Endodermal cell (in vitro differentiated cells): ENCODE measurements around the gene TAF11L2. TPM values are rescaled to one million over a fixed set of nuclear protein-coding genes. Genes with fewer than 3 reads are reported as not detected.
"Not testable (repeated sequence)": the region's sequence is repeated elsewhere in the genome, so short reads cannot be mapped to it uniquely, and the experiment has no call there.

Source experiments
- DNase-seq: peaks from one replicate; pipeline ENCODE4 v3.0.0-alpha.2; 2017
- H3K27ac ChIP-seq: 2 replicates; pipeline ENCODE4 v1.5.1; 2013; ENCODE audit warnings: mild to moderate bottlenecking, low read depth, low read length, moderate library complexity
- H3K27me3 ChIP-seq: 2 replicates; pipeline ENCODE4 v1.6.1; 2013; ENCODE audit warnings: mild to moderate bottlenecking, low read length, moderate library complexity; ENCODE audit not compliant: insufficient read depth, control insufficient read depth, poor library complexity, severe bottlenecking
- H3K36me3 ChIP-seq: 2 replicates; pipeline ENCODE4 v1.7.0; 2013; ENCODE audit warnings: mild to moderate bottlenecking, low read length, moderate library complexity; ENCODE audit not compliant: control insufficient read depth, insufficient read depth
- H3K4me1 ChIP-seq: one replicate; pipeline ENCODE4 v1.7.0; 2013; ENCODE audit warnings: low read length; ENCODE audit not compliant: control insufficient read depth, insufficient read depth
- H3K4me3 ChIP-seq: 2 replicates; pipeline ENCODE4 v1.5.1; 2013; ENCODE audit warnings: mild to moderate bottlenecking, low read length, moderate library complexity
- H3K9ac ChIP-seq: 2 replicates; pipeline ENCODE4 v1.6.1; 2013; ENCODE audit warnings: mild to moderate bottlenecking, low read length, moderate library complexity; ENCODE audit not compliant: poor library complexity, severe bottlenecking; ENCODE audit errors: extremely low read depth
- H3K9me3 ChIP-seq: 2 replicates; pipeline ENCODE4 v1.6.1; 2013; ENCODE audit warnings: mild to moderate bottlenecking, low read length, moderate library complexity; ENCODE audit not compliant: control insufficient read depth
- H3K27ac Mint-ChIP-seq: 2 replicates; pipeline ENCODE4 v1.8.0; 2020; ENCODE audit warnings: mixed read lengths
- H3K27me3 Mint-ChIP-seq: 2 replicates; pipeline ENCODE4 v1.8.0; 2021; ENCODE audit warnings: mild to moderate bottlenecking, mixed read lengths; ENCODE audit not compliant: insufficient read depth
- H3K36me3 Mint-ChIP-seq: 2 replicates; pipeline ENCODE4 v1.8.0; 2020; ENCODE audit warnings: low read depth, mixed read lengths
- H3K4me1 Mint-ChIP-seq: 2 replicates; pipeline ENCODE4 v1.8.0; 2020; ENCODE audit warnings: mixed read lengths
- H3K4me3 Mint-ChIP-seq: 2 replicates; pipeline ENCODE4 v1.8.0; 2020; ENCODE audit warnings: mild to moderate bottlenecking, moderate library complexity, mixed read lengths
- H3K9me3 Mint-ChIP-seq: 2 replicates; pipeline ENCODE4 v1.8.0; 2020; ENCODE audit warnings: mild to moderate bottlenecking, mixed read lengths
- WGBS, 2 experiments: methylation state at CpG; one replicate each; pipeline versions ENCODE4 v1.1.5 to v1.1.7; 2013; ENCODE audit warnings: missing lambda C conversion rate in 2 of 2, mixed read lengths in 1 of 2; ENCODE audit not compliant: insufficient coverage in 1 of 2, insufficient read length in 1 of 2; 5-methylcytosine and 5-hydroxymethylcytosine counted together
- total RNA-seq, 2 donors: library from RNA; stranded (reverse); fragmentation: NEBNext Ultra II Directional in 1 of 2; extraction: Animal tissue kit (Norgen Biotek cat#: 25700) in 1 of 2; gene quantifications; 2 replicates in 1 of 2; 3 replicates in 1 of 2; pipeline ENCODE4 v1.2.1, GENCODE V29; 2021

The TAF11L2 gene
- total RNA-seq, 2 donors from 2014 or later: not detected

DNA sequence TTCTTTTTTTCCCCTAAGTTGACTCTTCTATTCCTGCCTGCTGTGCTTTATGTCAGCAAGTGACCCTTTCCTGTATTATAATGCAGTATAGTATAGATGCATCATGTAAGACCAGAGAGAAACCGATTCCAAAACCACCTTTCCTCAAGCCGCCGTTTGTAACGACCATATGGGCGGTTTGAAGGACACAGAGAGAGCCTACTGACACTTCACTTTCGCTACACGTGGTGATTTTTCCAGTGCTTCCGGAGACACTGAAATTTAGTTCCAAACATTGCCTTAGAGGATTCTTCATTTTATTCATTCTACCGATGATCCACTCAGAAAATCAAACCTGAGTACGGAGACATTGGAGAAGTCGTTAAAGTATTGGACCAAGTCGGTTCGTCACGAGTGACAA, 21.5 kb downstream of the TAF11L2 start:
- H3K27ac Mint-ChIP-seq, H3K27me3 Mint-ChIP-seq, H3K9ac ChIP-seq, H3K9me3 ChIP-seq, H3K27ac ChIP-seq, H3K4me3 ChIP-seq, H3K36me3 ChIP-seq, H3K4me1 ChIP-seq, H3K4me3 Mint-ChIP-seq, H3K4me1 Mint-ChIP-seq, H3K27me3 ChIP-seq, H3K36me3 Mint-ChIP-seq, DNase-seq, H3K9me3 Mint-ChIP-seq: not testable (repeated sequence)
- WGBS, 2 experiments: 90 to 96% methylated on average over 5 to 7 of the region's 14 CpGs

DNA sequence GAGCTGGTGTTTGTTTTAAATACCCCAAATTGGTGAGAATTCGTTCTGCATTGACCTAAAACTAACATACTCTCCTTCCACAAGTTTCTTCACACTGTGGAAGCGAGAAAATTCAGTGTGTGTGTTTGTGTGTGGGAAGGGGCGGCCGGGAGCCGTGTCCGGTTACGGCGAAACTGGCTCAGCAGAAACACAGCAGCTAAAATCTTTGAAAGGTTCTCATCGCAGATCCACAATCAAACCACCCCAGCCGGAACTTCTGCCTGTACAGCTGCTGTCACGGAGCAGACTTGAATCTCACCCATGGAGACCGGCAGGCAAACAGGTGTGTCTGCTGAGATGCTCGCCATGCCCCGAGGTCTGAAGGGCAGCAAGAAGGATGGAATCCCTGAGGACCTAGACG, 23.5 kb downstream of the TAF11L2 start, which contains the start of gene TAF11L4:
TAF11L4 (plus strand) TSS at position 301 of the 400 bp plus-strand sequence.
- not testable (repeated sequence) for H3K4me1 Mint-ChIP-seq, H3K27me3 ChIP-seq, H3K27me3 Mint-ChIP-seq, DNase-seq, H3K4me3 Mint-ChIP-seq, H3K36me3 Mint-ChIP-seq, H3K4me1 ChIP-seq, H3K4me3 ChIP-seq, H3K9me3 Mint-ChIP-seq, H3K36me3 ChIP-seq, H3K27ac Mint-ChIP-seq, H3K9me3 ChIP-seq, H3K9ac ChIP-seq, H3K27ac ChIP-seq
- no CpG with 5 or more reads among the region's 15 CpGs for WGBS, 2 experiments

GRCh38 chr5:17524935-17525334, 26.9 kb downstream of the TAF11L2 start, which contains the start of gene TAF11L5:
Gene TAF11L5 (plus strand): TSS chr5:17525235.
- not testable (repeated sequence) for H3K4me1 ChIP-seq, H3K36me3 ChIP-seq, DNase-seq, H3K27ac ChIP-seq, H3K36me3 Mint-ChIP-seq, H3K27ac Mint-ChIP-seq, H3K4me1 Mint-ChIP-seq, H3K9me3 ChIP-seq, H3K27me3 Mint-ChIP-seq, H3K4me3 Mint-ChIP-seq, H3K4me3 ChIP-seq, H3K27me3 ChIP-seq, H3K9ac ChIP-seq, H3K9me3 Mint-ChIP-seq
- no CpG with 5 or more reads among the region's 15 CpGs for WGBS, 2 experiments

GRCh38 chr5:17526504-17526903, 28.5 kb downstream of the TAF11L2 start:
- H3K27ac ChIP-seq, H3K4me3 ChIP-seq, H3K4me1 Mint-ChIP-seq, H3K4me1 ChIP-seq, DNase-seq, H3K27ac Mint-ChIP-seq, H3K9ac ChIP-seq, H3K9me3 Mint-ChIP-seq, H3K4me3 Mint-ChIP-seq, H3K27me3 ChIP-seq, H3K27me3 Mint-ChIP-seq, H3K36me3 ChIP-seq, H3K9me3 ChIP-seq, H3K36me3 Mint-ChIP-seq: not testable (repeated sequence)
- WGBS, 2 experiments: 91 to 92% methylated on average over 5 to 6 of the region's 17 CpGs

GRCh38 chr5:17528369-17528768, 30.3 kb downstream of the TAF11L2 start, which contains the start of gene TAF11L6:
Gene TAF11L6 (plus strand): TSS chr5:17528669.
- not testable (repeated sequence) for H3K4me1 Mint-ChIP-seq, H3K27me3 ChIP-seq, H3K27me3 Mint-ChIP-seq, H3K36me3 Mint-ChIP-seq, H3K4me3 ChIP-seq, H3K4me3 Mint-ChIP-seq, H3K36me3 ChIP-seq, H3K27ac Mint-ChIP-seq, H3K9ac ChIP-seq, H3K4me1 ChIP-seq, H3K9me3 Mint-ChIP-seq, DNase-seq, H3K9me3 ChIP-seq, H3K27ac ChIP-seq
- no CpG with 5 or more reads among the region's 15 CpGs for WGBS, 2 experiments

Other genes starting within 250 kb of the TAF11L2 start
- not detected for gene TAF11L3, start 20.1 kb downstream of the TAF11L2 start, total RNA-seq
- gene TAF11L4, start 23.6 kb downstream of the TAF11L2 start, total RNA-seq: not detected
- gene TAF11L5, start 27.0 kb downstream of the TAF11L2 start, total RNA-seq: not detected
- gene TAF11L6, start 30.4 kb downstream of the TAF11L2 start, total RNA-seq: not detected
- gene TAF11L7, start 87.5 kb downstream of the TAF11L2 start, total RNA-seq: not detected
- gene TAF11L8, start 92.7 kb downstream of the TAF11L2 start, total RNA-seq: not detected
- not detected for gene TAF11L9, start 96.2 kb downstream of the TAF11L2 start, total RNA-seq
- not detected for gene TAF11L10, start 99.6 kb downstream of the TAF11L2 start, total RNA-seq
- not detected for gene TAF11L11, start 106.0 kb downstream of the TAF11L2 start, total RNA-seq
- gene TAF11L12, start 112.2 kb downstream of the TAF11L2 start, total RNA-seq: not detected
- gene TAF11L13, start 133.9 kb downstream of the TAF11L2 start, total RNA-seq: not detected
- gene TAF11L14, start 136.2 kb downstream of the TAF11L2 start, total RNA-seq: not detected